ENCODE results near the gene PDE4DIP.
"Not testable (repeated sequence)": the region's sequence is repeated elsewhere in the genome, so short reads cannot be mapped to it uniquely, and the experiment has no call there.

The PDE4DIP gene

DNA sequence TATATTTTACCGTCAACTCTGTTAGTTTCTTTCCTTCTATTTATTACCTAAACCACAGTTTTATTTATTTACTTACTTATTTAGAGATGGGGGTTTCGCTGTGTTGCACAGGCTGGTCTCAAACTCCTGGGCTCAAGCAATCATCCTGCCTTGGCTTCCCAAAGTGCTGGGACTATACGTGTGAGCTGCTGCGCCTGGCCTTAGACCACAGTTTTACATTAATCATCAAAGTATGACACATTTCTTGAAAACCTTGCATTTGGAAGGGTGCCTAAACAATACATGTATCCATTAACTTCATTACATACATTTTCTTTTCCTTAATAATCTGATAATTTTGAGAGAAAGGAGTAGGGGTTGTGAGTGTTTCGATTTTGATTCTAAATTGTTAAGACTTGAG is 124.9 kb downstream of the PDE4DIP start:
- not testable (repeated sequence) for DNase-seq

DNA sequence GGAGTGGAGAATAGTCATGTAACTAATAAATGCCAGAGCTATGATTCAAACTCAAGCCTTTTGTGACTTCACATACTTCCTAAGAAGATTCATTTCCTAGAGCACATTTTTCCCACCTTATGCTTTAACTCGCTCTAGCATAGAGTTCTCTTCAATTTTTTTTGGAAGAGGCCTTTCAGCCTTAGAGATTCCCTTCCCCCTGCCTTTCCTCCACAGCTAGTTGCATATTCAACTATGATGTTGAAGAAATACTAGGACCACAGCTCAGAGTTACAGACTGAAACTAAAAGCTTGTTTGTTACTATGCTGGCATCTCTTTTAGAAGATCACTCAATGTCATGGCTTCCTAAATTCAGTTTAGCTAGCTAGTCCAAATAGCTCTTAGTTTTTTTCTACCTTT is 131.2 kb downstream of the PDE4DIP start:
- not testable (repeated sequence) for DNase-seq

DNA sequence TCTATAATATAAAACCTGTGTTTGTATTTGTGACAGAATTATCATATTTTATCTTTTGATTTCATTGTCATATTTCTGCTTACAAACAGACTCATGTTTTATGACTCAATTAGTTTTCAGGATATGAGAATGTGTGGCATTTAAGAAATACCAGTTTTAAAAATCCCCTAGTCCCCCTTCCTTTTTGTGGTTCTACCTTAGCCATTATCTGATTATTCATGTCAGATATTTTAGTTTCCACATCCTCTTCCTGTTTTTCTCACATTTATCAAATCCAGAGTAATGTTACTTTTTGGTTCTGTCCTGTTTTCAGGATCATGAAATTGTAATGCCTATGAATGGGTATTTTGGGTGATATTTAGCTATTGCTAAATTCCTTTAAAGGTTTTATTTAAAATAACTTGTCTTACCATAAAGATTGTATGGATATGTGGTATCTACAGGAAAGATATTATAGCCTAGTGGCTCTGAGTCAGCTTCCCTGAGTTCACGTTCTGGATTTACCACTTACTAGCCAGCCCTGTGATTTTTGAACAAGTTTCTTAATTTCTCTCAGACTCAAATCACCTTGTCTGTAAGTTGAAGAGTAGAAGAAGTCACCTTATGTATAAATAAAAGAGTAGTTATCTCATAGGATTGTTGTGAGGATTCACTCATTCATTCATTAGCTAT is 131.8 kb downstream of the PDE4DIP start:
- not testable (repeated sequence) for DNase-seq

DNA sequence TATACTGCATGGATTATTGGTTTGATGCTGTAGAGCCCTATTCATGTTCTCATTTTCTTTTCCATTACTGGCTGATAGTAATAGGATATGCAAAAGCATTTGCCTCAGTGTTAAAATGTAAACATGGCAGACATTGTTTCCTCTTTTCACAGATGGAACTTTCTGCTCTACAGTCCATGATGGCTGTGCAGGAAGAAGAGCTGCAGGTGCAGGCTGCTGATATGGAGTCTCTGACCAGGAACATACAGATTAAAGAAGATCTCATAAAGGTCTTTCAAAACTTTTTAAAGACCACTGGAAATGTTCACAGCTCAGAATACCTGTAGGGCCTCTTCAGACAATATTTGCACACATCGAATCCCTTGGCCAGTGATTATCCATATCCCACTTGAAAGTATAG is 133.6 kb downstream of the PDE4DIP start:
- DNase-seq = not testable (repeated sequence)

DNA sequence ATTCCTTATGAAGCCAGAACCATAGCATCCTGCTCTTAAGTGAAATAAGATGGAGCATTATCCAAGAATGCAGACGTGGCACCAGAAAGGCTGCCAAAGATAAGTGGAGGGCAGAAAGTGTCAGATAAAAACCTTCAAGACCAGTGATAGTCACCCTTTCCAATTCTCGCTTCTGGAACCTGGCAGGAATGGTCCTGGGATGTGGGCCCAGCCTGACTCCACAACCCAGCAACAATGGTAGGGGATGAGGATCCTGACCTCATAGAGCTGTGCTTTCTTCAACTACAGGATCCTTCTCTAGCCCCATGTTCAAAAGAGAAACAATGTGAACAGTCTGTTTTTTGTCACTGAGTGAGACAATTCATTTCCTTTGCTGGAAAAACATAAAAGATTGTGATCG is 145.2 kb downstream of the PDE4DIP start:
- not testable (repeated sequence) for DNase-seq

DNA sequence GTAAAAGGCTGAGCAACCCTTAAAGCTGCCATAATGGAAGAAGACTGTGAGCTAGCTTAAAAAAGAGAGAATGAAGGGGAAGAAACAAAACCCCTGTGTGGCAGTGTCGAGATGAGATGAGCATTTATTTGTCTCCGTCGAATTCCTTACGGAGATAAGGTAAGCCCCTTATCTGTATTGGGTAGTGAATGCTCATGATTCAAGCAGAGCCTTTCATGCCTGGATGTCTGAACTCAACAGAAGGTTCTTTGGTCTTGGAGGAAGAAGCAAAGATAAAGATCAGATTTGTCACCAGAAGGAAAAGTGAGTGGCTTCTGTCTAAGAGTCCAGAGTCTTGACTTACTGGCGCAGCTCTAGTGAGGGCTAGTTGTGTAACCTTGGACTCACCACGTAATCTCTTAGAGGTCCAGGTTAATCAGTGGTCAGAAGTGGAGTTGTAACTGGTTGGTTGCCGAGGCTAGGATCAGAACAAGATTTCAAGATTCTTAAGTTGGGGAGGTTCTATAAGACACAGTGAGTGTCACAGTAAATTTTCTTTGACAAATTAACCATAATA is 146.1 kb downstream of the PDE4DIP start:
- not testable (repeated sequence) for DNase-seq

DNA sequence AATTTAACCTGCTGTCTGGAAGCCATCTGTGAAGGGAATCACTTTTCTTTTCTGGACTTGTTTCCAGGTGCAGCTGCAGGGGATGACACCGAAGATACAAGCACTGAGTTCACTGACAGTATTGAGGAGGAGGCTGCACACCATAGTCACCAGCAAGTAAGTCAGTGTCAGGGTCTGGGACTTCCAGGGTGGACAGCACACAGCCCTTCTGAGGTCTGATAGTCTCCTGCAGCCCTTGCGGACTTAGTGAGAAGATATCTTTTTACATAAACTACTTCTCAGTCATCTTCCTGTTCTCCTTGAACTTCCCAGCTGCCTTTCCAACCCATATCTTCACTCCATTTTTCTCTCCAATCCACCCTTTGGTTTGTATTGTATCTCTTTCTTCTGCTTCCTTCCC is 147.6 kb downstream of the PDE4DIP start:
- not testable (repeated sequence) for DNase-seq

DNA sequence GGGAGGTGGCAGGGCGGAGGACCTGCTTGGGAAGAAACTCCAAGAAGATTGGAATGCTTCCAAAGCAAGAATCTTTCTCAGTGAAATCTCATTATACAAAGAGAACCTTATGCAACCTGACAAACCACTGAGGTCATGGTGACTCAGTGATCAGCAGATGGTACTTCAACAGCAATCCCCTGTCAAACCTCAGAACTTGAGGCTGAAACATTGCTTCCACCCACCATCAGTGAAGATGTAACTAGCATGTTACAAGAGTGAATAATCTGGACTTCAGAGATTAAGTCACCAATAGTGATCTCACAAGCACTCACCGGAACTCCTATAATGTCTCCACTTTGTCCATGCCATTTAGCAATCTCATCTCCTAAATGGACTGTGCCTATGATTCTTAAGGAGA is 148.1 kb downstream of the PDE4DIP start:
- DNase-seq = not testable (repeated sequence)

DNA sequence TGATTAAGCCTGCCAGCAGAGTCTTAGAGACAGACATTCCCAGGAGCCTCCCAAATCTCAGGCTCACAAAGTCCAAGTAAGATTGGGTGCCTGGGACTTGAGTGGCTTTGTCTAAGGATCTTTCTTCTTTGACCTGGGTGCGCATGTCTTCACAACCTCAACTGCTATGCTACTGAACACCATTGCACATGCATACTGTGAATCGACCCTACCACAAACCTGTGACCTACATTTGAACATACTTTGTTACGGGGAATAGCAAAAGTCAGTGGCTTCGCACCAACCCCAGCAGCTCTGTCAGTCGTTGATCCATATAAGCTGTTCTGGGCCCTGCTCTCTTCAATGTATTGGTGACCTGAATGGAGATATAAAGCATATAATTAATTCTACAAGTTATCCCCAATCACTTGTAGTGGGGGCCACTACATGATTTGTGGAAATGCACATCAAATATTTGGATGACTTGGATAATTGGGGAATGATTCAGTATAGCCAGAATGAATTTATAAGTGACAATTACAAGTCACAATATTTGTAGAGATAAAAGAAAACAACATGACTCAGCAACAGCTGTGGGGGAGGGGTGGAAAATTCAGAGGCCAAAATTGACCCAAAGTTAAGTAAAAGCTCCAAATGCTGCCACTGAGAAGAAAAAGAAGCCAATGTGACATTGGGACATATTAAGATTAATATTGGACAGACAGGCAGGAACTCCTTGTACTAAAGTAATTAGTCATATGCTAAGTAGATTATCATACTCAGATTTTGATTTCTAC is 152.4 kb downstream of the PDE4DIP start:
- DNase-seq = not testable (repeated sequence)

DNA sequence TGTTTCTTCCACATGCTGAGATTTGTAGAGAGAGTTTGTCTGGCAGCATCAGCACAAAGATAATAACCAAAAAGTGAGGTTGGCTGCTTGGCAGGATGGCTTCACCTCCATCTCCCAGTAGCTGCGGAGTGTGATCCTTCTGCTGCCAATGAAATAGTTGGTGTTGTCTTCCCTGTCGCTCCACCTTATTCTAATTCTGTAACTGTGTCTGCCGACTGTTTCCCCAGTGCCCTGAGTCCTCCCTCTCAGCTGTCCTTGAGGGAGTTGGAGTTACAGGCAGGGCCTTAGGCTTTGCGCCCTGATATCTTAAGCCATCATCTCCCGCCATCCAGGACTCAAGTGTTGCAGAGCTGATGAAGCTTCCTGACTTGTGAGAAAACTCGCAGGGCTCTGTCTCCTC is 153.2 kb downstream of the PDE4DIP start:
- DNase-seq = not testable (repeated sequence)

DNA sequence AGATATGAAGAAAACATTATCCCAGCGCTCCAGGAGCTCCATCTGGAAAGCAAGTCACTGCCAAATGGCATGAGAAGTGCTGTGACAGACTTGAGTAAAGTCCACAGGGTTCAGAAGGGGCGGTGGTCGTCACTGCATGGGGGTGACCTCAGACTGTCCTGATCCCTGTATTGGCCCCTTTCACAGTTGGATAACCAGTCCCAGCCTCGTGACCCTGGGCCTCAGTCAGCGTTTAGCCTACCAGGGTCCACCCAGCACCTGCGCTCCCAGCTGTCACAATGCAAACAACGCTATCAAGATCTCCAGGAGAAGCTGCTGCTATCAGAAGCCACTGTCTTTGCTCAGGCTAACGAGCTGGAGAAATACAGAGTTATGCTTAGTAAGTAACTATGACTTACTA is 158.4 kb downstream of the PDE4DIP start:
- DNase-seq = not testable (repeated sequence)

DNA sequence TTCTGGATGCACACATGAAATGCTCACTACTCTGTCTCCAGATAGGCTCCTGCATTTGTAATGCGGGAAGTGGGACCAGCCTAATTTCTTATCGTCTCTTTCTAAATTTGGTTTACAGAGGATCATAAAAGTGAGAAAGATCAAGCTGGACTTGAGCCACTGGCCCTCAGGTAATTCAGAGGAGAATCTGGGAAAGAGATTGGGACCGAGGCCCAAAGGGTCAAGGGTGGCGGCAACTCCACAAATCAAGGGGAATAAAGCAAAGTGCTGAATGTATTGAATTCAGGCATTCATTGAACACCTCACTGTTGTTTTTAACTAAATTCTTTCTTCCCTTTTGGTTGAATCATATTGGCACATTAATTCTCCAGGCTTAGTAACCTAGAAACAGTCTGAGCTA is 164.1 kb downstream of the PDE4DIP start:
- DNase-seq = not testable (repeated sequence)

DNA sequence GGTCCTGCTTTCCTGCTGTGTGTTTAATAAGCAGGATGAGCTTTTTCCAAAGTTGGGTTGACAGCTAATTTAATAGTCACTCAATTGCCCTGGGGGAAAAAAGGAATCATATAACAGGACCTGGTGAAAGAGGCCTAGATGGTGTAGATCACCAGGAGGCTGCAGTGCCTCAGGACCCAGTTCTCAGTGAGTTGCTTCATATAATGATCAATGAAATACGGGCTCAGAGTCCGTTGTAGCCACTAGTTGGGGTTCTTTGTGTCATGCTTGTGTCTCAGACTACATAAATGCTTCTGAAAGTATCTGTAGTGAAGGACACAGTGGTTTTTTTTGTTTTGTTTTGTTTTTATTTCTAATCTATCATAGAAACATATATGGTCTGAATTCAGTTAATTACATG is 164.5 kb downstream of the PDE4DIP start:
- DNase-seq = not testable (repeated sequence)

DNA sequence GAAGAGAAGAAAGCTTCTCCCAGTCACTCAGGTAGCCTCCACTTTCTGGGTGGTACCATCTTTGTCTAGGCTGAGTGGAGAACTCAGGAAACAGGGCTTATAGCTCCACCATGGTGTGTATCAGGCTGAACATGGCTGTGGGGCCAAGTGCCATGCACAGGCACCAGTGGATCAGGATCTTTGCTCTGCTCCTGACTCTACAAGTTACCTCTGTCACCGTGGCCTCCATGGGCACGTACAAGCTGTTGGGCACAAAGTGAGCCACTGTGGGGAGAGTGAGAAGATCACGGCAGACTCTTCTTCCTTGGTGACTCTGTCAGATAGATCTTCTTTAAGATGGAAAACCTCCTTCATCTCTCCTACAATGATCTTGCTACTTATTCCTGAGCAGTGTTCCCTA is 165.5 kb downstream of the PDE4DIP start:
- not testable (repeated sequence) for DNase-seq

DNA sequence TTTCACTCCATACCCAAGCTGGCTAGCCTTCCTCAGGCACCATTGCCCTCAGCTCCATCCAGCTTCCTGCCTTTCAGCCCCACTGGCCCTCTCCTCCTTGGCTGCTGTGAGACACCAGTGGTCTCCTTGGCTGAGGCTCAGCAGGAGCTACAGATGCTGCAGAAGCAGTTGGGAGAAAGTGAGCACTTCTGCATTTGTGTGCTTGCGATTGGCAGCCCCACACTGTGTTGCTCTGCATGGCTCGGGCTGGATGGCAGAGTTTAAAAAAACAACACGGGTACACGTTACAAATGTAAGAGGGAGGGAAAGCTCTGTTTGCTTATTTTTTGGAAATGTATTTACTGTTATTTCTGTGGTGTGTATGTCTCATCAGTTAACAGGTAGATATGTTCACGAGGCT is 168.4 kb downstream of the PDE4DIP start:
- not testable (repeated sequence) for DNase-seq

DNA sequence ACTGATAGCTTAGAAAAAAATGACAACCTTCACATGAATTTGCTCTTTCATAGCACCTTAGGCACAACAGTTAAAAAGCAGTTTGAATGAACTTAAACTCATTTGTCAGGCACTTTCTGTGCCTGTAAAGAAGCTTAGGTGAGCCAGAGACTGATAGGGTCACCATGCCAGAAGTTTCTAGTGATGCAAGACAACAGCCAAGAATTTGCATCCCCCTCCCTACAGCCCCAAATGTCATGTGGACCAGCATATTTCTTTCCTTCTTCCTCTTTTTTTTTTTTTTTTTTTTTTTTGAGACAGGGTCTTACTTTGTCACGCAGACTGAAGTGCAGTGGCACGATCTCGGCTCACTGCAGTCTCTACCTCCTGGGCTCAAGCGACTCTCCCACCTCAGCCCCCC is 169.3 kb downstream of the PDE4DIP start:
- DNase-seq = not testable (repeated sequence)

DNA sequence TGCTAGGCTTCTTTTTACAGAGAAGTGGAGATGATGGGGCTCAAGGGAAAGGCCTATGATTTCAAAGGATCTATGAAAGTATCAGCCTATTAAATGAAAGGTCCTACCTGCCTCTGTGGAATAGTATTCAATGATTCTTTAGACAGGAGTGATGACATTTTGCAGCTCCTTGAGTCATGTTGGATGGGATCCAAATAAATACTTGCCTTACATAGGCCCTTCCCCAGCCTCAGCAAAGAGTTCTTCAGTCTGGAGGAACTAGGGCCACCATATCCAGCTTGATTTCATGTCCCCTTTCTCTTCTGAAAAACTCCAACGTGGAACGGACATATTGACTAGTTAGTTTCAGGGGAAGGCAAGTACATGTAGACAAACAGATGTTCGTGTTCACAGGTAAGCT is 171.3 kb downstream of the PDE4DIP start:
- DNase-seq = not testable (repeated sequence)

DNA sequence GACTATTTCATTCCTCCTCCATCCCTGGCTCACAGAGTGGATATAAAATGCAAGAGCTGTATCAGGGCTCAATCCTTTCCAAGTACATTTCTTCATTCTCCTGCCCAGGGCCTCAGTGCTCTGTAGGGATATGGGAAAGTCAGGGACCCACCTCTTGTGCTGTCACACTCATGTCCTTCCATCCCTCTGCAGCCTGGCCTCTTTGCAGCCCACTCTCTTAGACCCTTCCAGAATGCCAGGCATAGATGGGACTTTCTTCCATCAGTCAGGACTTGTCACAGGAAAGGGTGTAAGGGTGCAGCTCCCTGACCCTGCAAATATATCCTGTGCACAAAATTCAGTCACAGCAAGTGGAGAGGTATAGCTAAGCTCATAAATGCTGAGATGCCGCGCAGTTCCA is 172.4 kb downstream of the PDE4DIP start:
- not testable (repeated sequence) for DNase-seq

DNA sequence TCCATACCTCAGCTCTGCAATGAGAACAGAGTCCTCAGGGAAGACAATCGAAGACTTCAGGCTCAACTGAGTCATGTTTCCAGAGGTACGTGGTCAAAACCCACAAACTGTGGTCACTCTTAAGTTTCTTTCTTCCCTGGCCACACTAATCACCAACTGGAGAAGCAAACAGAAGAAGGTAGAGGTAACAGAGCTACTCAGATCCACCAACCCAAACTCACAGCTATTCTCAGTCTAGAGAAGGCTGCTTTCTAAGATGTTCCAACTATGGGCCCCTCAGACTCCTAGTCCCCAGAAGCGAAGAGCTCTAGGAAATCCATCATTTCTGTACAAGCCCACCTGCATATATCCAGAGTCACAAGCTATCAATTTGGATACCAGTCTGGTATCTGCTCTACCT is 174.3 kb downstream of the PDE4DIP start:
- not testable (repeated sequence) for DNase-seq

DNA sequence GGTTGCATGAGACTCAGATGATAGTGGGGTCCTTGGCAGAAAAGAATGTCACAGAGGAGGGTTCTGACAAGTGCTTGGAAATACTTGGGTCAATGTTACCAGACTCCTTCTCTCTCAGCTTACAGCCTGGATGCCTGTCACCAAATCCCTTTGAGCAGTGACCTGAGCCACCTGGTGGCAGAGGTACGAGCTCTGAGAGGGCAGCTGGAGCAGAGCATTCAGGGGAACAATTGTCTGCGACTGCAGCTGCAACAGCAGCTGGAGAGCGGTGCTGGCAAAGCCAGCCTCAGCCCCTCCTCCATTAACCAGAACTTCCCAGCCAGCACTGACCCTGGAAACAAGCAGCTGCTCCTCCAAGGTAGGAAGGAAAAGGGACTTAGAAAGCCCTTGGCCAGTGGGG is 180.1 kb downstream of the PDE4DIP start:
- not testable (repeated sequence) for DNase-seq

DNA sequence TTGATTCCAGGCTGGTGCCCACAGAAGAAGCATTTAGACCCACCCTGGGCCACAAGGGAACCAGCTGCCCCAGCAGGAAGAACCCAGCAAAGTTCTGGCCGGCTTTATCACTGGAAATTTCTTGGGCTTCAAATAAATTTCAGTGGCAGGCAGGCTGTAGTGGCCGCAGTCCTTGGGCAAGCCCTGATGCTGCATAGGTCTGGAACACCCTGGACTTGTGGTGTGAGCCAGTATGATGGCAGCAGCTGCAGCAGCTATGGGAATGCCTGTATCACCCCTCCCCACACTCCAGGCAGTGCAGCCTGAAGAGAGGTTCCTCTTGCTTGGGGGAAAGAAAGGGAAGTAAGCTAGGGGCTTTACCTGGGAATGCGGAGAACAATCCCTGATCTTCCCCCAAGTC is 189.7 kb downstream of the PDE4DIP start:
- not testable (repeated sequence) for DNase-seq

DNA sequence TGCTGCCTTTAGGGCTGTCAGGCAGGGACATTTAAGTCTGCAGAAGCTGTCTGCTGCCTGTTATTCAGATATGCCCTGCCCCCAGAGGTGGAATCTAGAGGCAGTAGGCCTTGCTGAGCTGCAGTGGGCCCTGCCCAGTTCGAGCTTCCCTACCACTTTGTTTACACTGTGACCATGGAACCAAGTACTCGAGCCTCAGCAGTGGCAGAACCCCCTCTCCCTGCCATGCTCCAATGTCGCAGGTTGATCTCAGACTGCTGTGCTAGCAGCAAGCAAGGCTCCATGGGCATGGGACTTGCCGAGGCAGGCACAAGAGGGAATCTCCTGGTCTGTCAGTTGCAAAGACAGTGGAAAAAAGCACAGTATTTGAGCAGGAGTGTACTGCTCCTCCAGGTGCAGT is 198.8 kb downstream of the PDE4DIP start:
- not testable (repeated sequence) for DNase-seq

DNA sequence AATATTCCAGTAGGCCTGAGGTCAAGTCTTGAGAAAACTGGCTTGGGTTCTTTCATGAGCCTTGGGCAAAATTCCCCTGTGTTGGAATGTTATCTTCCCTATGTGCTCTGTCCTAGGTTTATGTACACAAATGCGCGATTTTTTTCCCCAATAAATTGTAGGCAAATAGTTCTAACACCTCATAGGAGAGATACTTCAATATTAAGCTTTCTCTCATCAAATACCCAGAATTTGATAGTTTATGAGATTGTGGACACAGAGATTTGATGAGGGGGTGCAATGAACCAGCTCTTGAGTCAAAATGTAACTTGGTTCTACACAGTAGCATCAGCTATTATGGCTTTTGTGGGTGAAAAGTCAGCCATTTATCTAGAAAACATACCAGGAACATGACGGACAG is 220.4 kb downstream of the PDE4DIP start:
- not testable (repeated sequence) for DNase-seq
